ENCODE data around the gene RASA3.

DNA sequence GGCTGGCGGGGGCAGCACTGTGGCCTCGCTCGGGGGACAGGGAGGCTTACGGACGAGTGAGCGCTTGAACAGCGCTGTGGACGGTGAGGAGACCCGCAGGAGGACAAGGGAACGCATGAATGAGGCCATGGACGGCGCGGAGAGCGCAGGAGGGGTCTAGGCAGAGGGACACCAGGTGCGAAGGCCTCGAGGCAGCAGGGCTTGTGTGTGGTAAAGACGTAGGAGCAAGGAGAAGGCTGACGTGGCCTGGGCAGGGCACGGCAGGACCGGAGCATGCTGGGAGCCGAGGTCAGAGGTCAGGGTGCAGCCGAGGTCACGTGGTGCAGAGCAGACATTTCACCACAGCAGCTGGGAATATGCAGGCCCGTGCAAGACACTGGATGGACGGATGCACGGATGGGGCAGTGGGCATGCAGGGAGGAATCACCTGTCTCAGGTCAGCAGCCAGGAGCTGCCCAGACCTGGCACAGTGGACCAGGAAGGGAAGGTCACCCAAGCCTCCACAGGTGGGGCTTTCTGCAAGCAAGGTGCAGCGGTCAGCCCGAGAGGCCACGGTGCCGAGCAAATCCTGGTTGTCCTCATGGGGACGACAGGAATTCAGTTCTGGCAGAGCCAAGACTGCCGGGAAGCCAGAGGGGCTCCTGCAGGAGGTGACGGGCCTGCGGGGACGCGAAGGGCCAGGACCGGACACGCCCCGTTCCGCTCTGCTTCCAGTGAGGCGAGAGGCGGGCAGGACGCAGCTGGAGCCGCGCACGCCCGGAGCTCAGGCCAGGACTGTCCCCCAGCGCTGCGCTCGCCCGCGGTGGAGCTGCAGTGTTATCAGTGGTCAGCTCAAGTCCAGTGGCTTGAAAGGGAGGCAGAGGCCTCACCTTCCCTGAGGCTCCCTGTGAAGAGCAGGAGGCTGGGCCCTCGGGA lies 72.2 kb downstream of the RASA3 start:
- TF ChIP-seq, protein P1, sequence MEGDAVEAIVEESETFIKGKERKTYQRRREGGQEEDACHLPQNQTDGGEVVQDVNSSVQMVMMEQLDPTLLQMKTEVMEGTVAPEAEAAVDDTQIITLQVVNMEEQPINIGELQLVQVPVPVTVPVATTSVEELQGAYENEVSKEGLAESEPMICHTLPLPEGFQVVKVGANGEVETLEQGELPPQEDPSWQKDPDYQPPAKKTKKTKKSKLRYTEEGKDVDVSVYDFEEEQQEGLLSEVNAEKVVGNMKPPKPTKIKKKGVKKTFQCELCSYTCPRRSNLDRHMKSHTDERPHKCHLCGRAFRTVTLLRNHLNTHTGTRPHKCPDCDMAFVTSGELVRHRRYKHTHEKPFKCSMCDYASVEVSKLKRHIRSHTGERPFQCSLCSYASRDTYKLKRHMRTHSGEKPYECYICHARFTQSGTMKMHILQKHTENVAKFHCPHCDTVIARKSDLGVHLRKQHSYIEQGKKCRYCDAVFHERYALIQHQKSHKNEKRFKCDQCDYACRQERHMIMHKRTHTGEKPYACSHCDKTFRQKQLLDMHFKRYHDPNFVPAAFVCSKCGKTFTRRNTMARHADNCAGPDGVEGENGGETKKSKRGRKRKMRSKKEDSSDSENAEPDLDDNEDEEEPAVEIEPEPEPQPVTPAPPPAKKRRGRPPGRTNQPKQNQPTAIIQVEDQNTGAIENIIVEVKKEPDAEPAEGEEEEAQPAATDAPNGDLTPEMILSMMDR (IDR thresholded peaks at IDR 0.05) = no peak
- TF ChIP-seq POLR2AphosphoS5 (IDR thresholded peaks at IDR 0.05) = peak; percentile 69
